GM19023 (cell line): Measurements from ENCODE around the gene AMPH.
A peak's percentile ranks its signal among the peaks of the same experiment; 100 is the strongest.

ENCODE experiments used
- ATAC-seq: cut with Tn5 transposase; IDR thresholded peaks from one replicate; pipeline ENCODE4 v1.9.1; 2021; ENCODE audit warnings: mild to moderate bottlenecking, moderate library complexity; ENCODE audit not compliant: unreplicated experiment

AMPH gene

DNA sequence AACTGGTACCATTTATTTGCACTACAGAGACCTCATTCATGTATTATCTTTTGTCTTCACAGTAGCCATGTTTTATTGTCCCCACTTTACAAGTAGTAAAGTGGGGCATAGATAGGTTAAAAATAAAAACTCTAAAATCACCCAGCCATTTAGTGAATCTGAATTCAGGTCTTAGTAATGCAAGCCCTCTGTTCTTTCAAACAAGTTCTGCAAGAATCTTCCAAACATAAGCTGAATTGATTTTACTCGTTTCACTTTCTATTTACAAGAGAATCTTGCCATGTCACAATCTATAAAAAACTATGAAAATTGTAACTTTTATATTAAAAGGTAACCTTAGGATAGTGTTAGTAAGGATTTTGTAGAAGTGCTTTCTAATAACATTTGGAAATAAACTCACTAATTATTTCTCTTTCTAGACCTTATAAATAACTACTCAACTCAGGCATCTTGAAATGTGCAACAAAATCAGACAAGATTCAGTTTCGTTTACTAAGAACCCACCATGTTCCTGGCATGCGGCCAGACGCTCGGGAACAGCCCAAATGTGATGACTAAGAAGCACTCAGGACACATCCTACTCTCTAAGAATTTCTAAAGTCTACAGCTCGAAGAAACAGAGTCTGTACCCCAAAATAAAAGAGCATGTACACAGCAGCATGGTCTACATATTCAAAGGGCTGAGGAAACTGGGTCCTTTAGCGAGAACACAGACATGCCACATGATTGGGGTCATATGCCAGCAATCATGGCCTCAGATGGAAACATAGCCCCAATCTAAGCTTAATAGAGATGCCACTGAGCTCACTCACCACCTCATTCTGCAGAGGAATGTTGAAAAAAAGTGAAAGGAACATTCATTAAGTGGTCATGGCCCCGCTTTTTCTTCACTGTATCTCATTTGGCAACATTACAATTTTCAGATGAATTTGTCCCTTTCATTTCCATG is 167.6 kb downstream of the AMPH start:
- ATAC-seq, result peak; percentile 95

DNA sequence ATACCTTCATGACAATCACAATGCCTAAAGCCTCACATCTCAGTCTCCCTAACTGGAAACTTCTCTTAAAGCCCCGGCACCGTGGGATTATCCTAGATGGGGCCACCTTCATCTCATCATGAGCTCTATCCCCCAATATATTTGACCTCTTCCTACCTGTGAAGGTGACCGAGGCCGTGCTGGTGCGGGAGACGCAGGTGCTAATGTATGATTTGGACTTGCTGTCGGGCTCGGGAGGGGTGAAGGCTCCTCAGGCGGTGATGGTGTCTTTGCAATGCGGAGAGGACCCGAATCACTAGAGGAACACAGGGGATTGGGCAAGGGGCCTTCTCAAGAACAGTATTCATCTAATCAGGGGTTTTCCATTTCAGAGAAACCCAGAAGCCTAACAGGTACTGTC is 168.4 kb downstream of the AMPH start:
- ATAC-seq, result no peak

DNA sequence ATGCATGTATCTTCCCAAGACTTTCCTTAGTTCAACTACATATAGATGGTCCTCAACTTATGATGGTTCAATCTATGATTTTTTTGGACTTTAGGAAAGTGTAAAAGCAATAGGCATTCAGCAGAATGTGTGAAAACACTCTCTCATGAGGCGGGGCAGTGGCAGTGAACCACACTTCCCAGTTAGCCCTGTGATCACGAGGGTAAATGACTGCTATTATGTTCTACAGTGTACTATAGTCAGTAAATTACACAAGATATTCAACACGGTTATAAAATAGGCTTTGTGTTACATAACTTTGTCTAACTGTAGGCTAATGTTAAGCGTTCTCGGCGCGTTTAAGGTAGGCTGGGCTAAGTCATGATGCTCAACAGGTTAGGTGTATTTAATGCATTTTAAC is 169.3 kb downstream of the AMPH start:
- no peak for ATAC-seq

DNA sequence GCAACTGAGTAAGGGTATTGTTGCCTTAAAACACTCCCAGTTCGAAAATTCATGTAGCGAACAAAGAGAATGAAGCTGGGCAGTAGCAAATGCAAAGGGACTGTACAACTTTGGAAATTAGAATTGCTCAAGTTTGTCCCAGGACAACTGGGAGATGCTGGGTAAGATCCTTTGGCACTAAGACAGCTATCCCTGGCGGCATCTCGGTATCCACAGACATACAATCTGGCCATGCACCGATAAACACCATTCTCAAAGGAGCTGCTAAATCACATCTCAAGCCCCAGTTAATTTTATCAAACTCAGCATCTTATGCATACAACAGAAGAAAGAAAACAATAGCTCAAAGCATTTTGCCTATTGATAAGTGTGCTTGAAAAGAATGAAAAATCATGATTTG is 177.3 kb downstream of the AMPH start:
- no peak for ATAC-seq

DNA sequence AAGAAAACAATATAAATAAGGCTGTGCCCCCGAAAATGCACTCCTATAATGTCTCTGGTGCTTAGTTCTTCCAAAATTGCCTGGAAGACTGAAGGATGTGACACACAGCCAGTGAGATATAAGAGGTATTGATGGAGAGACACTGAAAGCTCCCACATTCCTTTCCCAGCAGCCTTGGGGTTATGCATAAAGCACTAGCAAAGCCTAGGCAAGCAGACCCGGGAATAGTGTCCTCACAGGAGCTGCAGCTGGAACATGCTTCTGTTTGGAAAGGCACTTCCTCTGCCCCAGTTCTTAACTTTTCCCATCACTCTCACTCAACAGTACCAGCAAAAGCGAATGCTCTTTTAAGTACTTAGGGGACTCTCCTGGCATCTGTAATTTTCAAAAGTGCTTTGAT is 178.0 kb downstream of the AMPH start:
- no peak for ATAC-seq

DNA sequence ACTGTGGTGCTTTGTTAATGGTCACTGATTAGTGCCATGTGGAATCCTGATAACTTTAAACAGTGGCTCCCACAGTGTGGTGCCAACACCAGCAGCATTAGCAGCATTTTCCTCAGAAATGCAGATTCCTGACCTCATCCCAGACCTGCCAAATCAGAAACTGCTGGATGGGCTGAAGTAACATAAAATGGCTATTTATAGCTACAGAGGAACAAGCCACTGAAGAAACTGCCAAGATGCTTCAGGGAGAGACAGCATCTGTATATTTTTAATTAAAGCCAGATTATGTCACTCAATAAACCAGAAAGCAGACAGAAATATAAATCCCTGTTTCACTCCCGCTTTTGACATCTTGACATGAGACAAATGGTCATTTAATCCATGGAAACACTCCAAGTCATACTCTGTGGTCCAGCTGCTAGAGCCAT is 178.5 kb downstream of the AMPH start:
- ATAC-seq, result no peak

DNA sequence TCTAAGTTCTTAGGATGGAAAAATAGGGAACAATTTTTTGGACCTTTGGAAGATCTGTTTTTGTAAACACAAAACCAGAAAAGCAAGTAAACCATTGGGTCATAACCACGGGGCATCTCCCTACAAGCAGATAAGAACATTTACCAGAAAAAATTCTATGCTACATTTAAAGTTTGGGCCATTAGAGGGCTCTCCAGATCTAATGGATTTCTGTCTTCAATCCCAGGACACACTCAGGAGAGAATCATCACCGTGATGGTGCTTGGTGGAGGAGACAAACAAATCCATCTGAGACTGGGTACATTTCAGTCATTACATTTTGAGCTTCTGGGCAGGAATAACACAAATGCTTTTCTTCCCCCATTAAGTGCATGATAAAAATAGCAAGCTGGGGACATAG is 179.3 kb downstream of the AMPH start:
- ATAC-seq, result no peak

DNA sequence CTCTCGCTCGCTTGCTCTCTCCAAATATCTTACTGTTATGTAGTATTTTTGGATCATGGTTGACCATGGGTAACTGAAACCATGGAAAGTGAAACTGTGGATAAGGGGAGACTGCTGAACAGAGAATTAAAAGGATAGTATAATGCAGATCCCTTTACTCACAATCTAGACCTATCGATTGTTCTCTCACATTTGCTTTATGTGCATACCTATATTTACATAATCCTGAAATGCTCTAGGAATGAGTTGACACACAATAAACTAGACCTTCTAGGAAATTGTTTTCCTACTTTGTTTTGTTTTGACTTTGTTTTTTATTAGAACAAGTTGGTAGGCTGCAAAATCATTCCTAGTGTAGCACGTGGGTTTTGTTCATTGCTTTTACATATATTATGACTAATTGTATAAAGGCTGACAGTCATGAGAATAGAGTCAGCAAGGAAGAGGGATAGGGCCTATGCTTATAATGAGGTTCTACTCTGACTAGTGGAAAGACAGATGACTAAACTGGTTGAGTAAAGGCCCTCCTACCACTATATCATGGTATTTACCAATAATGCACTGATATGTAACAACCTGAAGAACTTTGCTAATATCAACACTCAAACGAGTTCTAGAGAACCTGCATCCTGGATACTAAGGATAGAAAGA is 182.5 kb downstream of the AMPH start:
- ATAC-seq, result no peak

DNA sequence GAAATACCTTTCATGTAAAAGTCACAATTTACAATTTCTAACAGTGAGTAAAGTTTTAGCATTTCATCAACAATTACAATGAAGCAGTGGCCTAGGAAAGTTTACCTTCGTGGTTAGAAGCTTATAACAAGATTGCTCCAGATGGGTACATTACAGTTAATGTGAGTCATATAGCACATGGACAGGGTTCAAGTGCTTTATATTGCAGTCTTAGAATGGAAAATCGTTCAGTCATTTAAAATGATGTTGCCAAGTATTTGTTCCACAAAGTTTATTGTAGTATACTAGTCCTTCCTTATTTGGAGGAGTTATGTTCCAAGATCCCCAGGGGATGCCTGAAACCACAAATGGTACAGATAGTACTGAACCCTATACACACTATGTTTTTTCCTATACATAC is 183.1 kb downstream of the AMPH start:
- no peak for ATAC-seq

DNA sequence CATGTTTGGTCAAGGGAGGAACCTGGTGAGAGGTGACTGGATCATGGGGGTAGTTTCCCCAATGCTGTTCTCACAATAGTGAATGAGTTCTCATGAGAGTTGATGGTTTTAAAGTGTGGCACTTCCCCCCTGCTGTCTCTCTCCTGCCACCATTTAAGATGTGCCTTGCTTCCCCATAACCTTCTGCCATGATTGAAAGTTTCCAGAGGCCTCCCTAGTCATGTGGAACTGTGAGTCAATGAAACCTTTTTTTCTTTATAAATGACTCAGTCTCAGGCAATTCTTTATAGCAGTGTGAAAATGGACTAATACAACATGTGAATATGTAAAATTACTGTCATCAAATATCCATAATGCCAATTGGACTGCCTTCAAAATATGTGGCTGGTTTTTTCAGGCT is 192.2 kb downstream of the AMPH start:
- ATAC-seq, result no peak

DNA sequence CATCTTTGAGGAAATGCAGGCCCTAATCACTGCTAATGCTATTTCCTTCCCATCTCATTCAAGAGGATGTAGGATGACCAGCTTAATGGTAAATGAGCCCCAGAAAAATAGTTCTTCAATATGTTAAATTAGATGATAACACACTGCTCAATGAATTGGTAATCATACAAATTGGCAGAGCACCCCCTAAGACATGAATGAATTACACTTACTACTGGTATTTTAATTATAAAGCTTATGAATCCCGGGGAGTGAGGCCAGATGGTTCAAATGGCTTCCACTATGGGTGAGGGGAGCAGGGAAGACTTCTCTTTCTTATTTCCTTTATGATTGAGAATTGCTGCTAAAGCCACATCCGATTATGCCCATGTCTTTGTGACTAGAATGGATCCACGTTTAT is 198.5 kb downstream of the AMPH start:
- ATAC-seq, result no peak

DNA sequence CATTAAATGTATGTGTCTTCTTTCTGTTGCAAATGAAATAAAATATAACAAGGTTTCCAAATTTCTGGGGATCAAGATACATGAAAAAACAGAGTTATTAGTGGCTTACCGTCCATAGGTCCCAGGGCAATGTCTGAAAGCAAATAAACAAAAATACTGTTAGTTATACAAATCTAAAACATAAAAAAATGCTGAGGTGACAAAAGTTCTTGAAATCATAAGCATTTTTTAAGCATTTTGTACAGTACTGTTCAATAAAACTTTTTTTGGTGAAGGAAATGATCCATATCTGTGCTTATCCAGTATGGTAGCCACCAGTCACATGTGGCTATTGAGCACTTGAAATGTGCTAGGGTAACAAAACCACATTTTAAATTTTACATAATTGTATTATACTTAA is 199.1 kb downstream of the AMPH start:
- no peak for ATAC-seq

DNA sequence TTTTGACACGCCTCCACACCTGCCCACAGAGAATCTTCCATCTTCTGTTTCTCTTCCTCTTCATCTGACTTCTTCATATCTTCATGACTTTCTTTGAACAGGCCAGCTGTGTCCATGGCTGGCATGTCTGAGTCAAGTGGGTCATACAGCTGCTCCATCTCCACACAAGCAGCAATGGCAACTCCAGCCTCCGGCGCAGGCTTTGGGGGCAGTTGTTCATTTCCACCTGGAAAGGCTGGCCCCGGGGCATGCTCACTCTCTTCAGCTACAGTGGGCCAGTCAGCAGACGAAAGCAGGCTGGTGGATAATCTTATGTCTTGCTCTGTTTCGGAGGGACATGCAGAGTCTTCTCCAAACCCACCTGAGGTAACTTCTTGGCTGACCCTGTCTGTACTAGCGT is 202.1 kb downstream of the AMPH start:
- no peak for ATAC-seq

DNA sequence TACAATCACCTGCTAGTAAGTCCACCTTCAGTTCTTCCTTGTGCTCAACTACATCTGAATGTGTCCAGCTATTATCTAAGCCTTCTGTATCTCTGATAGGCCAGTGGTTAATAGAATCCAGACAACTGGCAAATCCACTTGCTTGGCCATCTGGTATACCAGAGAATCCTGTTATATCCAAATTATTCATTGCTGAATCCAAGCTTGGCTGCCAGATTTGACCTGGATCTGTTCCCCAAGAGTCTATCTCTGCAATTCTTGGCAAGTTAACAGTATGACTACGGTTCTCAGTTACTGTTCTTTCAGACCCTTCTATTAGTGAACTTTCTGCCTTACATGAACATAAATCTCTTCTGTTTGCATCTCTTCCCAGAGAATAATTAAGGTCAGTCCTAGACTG is 203.1 kb downstream of the AMPH start:
- no peak for ATAC-seq

DNA sequence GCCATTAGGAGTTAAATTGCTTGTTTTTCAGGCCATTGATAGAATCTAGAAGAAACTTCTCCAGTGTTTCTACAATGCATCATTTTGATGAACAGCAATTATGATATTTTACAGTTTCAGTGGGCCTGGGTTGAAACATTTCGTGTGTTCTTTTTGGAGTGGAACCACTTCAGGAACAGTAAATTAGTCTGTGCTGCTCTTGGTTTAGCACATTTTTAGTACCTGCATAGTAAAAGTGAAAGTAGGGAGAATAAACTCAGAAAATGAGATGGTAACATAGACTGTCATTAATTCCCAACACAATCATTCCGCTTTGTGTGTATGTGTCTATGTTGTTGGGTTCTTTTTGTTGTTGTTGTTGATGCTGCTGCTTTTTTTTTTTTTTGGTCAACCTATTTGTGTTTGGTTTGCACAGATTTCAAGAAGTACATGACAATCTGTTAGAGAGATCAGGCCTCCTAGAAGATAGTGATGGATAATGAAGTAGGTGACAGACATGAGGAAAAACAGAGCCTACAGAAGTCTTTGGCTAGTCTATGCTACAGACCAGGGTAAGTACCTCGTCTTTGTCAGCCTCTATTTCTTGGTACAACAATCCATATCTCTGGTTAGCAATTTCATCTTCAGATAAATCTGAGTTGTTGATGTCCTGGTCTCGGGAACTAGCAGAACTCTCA is 203.8 kb downstream of the AMPH start:
- no peak for ATAC-seq

DNA sequence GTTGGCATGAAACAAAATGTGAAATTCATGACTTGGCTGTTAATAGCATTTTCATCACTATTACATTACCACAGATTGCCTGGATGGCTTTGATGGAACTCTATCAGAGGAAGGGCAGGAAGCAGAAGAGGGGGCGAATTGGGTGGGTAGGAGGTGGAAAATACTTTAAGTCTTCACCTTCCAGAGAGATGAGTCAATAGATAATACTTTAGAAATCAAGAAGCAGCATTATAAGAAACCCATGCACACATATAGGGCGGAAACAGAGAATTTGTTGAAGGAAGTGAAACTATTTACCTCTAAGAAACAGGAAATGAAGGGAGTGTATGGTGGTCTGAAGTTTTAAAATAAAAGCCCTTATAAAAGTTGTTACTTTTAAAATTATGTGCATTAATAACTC is 205.7 kb downstream of the AMPH start:
- no peak for ATAC-seq

DNA sequence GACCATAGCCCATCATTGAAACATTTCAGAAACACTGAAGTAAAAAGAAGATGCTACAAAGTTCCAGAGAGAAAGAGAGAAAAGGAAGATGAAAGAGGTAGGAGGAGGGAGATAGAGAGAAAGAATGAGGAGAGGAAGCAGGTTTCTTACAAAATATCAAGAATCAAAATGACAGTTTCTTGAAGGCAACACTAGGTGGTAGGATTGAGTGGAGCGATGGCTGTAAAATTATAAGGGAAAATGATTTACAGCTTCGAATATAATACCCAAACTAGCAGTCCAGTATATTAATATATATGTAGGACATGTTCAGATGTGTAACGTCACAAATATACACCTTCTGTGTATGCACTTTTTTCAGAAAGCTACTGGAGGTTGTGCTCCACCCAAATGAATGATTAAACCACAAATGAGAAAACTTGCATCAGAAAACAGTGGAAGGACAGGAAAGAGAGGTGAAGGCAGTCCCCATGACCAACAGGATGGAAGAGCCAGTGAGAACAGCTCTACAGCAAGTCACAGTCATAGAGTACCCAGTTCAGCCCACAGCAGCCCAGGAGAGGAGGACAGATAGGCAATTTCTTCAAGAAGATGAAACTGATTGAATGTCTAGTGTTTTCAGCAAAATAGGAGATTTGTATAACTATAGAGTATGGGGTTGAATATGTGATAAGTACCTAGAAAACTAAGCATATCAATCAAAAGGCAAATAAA is 206.3 kb downstream of the AMPH start:
- ATAC-seq, result no peak

DNA sequence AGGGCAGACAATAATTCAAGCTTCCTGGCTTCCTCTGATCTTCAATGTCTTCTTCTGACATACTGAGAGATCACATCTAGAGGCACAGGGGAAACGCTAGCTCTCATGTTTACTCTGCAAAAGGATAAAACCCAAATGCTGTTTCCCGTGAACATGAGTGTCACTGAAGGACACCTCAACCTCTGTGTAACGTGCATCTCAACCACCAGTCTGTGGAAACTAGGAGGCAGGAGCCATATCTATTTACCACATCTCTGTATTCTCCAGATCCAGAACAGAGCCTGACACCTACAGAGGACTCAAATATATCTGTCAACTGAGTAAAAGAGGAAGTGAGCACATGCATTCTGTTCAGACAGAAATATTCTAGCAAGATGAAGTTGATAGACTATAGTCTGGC is 217.4 kb downstream of the AMPH start:
- ATAC-seq, result no peak

DNA sequence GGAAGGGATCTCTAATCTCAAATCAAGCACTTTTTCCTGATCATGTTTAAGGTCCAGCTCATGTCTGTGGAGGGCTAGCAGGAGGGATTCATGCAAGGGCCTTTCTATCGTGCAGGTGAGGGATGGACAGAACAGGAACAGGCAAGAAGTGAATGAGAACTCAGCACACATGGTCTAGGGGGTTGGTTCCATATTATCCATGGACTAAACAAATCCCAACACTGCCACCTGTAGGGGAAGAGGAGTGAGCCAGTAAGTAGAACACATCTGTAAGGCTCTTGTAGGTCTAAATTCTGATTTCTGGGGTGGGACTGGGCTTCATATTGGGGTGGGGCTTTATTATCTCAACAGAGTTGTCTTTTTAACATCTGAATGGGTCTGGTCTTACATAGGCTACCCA is 219.8 kb downstream of the AMPH start:
- ATAC-seq, result no peak

DNA sequence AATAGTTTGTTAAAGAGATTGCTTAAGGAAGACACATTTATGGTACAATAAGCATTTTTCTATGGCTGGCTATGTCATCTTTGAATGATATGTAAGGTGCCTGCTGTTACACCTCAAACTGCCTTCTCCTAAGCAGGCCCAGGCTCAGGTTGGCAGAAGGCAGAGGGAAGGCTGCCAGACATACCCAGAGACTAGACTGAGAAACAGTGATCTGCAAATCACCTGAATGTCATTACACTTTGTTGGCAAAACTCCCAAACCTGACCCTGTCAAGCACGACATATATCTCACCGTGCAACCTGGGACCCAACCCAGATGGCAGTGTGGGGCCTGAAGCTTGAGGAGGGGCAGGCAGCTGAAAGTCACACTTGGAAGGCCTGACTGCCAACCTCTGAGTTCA is 221.1 kb downstream of the AMPH start:
- no peak for ATAC-seq

DNA sequence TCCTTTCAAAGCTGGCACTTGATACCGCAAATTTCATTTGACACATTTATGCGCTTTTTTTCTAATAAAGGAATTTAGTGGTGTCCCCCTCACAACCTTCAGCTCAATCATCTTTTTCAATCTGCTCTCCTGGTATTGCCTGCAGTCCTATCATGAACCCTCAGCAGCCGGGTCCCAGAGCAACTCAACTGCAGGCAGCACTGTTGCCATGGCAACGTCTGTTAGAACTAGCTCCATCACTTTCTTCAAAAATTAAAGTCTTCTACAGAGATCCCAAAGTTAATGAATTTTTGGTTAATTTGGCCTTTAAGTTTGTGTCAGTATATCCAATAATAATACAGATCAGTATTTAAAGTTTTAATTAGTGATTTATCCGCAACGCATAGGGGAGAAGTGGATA is 221.6 kb downstream of the AMPH start:
- no peak for ATAC-seq
